GM19035 (cell line): Measurements from ENCODE around the gene CXCR4.
A peak's percentile ranks its signal among the peaks of the same experiment; 100 is the strongest.

ENCODE experiments used
- ATAC-seq: cut with Tn5 transposase; IDR thresholded peaks from one replicate; pipeline ENCODE4 v1.9.1; 2021; ENCODE audit not compliant: unreplicated experiment

The CXCR4 gene

DNA sequence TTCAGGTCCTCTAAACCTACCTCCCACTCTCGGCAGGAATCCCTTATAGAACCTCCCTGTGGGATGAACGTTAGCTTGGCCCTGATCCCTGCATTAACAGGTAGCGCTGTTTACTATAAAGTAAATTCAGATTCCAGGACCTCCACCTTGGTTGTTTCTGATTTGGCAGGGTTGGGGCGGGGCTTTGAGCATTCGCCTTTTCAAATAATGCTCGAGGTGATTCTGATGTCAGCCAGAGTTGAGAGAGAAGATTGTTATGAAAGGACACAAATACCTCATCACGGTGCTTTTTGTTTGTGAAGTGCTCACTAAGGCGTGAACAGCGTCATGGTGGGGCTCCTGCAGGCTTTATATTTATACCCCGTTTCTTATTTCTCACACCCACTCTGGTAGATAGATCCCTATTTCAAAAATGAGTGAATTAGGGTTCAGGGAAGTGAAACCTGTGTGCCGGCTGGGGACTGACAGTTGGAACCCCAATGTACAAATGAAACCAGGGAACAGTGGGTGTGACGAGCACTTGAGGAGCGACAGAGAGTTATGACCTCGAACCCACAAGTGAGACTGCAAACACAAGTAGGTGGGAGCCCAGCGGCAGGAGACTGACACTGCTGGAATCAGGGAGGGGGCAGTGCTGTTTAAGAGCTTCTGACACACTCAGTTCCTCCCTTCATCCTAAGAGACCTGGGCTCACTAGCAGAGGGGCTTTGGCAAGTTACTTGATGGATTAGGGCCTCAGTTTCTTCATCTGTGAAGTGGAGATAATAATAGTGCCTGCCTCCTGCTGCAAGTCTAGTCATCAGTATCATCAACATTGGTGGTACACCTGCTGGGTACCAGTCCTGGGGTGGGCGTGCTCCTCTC is 14.2 kb upstream of the CXCR4 start:
- peak; percentile 80 for ATAC-seq

DNA sequence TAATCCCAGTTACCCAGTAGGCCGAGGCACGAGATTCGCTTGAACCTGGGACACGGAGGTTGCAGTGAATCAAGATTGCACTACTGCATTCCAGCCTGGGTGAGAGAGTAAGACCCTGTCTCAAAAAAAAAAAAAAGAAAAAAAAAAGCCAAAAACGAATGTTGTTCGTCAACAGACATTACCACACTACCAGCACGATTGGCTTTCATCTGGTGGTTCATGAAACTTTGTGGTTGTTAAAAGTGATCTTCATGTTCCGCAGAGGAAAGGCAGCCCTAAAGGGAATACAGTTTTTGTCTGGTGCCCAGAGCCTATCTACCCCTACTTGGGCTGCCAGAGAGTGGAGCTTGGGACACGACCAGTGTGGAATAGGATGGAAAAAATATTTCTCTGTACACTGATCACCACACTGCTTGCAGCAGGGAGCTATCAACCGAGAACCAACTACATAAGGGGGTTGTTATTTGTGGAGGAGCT is 13.6 kb upstream of the CXCR4 start:
- ATAC-seq: peak; percentile 6

DNA sequence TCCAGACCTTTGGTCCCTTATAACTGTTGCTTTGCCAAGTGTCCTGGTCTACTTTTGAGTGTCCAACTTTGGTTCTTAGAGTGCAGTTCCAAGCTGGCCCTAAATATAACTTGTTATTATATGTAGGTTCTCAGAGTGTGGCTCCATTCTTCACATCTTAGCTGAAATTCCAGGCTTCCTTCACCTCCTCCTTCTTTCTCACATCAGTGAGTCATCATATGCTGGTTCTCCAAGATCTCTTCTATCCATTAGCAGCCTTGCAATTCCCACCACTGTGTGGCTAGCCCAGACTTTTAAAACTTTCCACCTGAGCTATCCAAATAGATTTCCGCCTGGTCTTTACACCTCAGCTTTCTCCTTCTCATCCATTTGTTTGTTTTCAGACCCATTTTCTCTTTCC is 12.6 kb upstream of the CXCR4 start:
- no peak for ATAC-seq

DNA sequence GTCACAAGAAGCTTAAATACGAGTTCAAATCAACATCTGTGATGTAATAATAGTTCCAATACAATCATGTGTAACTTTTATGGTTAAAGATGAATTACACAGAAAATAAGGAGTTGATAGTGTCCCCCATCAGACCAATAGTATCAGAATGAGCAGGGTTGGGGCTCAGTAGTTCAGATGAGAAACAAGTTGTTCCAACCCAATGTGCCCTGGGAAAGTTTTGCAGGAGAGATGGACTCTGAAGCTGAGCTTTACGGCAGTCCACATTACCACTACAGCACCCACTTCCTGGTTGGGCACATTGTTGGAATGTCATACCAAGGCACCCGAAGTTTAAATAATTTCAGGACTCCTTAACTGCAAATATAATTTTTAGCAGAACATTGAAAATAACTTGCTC is 12.1 kb upstream of the CXCR4 start:
- ATAC-seq: no peak

DNA sequence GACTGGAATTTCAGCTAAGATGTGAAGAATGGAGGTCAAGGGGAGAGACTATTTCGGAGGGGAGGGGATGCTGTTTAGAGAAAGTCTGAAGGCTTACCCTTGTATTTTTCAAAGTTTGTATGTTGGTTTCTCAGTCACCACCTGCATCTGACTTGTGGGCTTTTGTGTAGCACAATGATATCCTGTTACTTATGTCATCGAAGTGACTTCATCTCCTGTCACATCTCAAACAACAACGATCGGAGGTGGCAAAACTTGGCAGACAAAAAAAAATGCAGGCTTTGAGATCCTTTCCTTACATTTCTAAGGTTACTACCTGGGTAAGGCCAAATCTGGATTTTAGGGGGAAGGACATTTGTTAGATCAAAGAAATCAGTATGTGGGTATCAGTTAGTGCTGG is 11.7 kb upstream of the CXCR4 start:
- no peak for ATAC-seq

DNA sequence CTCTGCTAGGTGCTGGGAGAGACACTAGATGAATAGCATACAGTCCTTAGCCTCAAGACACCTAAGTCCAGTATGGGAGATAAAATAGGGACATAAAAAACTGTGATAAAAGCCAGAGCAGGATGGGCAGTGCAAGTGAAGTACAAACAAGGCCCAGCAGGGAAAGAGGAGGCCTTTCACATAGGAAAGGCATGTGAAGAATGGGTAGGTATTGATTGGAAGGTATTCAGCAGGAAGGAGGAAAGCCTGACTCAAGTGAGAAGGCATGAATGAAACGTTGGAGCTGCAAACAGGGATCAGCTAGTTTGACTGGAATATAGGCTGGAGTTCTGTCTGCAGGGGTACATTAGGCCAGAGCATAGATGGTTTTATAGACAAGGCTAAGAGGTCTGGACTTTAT is 11.0 kb upstream of the CXCR4 start:
- no peak for ATAC-seq

DNA sequence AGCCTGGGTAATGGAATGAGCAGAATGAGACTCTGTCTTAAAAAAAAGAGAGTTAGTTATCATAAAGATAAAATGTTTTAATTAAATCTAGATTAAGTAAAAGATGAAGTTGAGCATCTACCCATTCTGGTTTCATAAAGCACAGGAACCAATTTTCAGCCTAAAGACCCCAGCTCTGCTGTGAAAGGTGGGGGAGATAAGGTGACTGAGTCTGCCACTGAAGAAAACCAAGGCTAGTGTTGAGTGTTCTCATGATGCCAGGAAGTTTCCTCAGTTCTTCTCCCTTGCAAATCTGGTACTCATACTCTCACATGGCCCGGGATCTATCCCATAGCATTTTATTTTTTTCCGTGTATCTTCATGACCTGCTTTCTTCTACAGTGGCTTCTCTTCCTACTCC is 10.4 kb upstream of the CXCR4 start:
- ATAC-seq: no peak

GRCh38 chr2:136127356-136127755 is 9.4 kb upstream of the CXCR4 start:
- no peak for ATAC-seq

- ATAC-seq: no peak
Measured at GRCh38 chr2:136126421-136126926, 8.5 kb upstream of the CXCR4 start.

GRCh38 chr2:136126021-136126420 is 8.1 kb upstream of the CXCR4 start:
- ATAC-seq: no peak

- no peak for ATAC-seq
Measured at GRCh38 chr2:136125236-136125635, 7.3 kb upstream of the CXCR4 start.

GRCh38 chr2:136124805-136125204 is 6.9 kb upstream of the CXCR4 start:
- no peak for ATAC-seq

GRCh38 chr2:136122661-136123060 is 4.7 kb upstream of the CXCR4 start:
- ATAC-seq: no peak

GRCh38 chr2:136121204-136121910 is 3.4 kb upstream of the CXCR4 start:
- ATAC-seq: no peak

- no peak for ATAC-seq
Measured at GRCh38 chr2:136119717-136120675, 2.0 kb upstream of the CXCR4 start.

DNA sequence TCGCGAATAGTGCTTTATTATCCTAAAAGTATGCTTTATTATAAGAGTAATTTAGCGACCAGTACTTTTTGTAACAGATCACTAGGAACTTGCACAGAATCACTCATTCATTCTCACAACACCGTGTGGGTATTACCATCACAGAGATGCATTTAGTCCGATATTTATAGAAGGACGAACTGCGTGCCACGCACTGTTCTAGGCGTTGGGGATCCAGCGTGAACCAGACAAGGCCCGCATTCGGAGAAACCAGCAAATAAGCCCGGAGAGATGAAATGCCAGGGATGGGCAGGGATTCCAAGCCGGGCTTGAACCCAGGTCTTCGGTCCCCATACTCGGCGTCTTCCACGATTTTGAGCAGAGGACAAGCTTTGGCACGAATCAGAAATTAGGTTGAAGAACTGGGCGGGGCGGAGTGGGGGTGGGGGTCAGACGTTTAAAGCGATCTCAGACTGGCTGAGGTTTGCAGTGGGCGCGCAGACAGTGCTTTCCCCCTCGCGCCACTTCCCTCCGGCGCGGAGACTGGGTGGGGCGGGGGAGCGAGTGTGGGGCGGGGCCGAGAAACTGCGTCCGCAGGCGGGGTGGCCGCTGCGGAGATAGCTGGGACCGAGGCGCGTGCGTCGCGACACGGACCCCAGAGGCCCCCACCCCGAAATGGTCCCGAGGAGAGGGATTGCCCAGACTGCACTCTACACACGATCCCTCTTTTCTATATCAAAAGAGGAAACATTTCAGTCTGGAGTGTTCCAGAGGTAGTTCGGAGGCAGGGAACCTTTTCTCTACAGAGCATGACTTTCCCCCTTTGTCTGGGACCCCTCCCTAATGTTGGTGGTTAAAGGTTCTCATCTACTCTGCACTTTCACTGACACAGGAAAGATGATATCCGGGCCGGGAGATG is 1.1 kb upstream of the CXCR4 start:
- ATAC-seq: peak; percentile 4

DNA sequence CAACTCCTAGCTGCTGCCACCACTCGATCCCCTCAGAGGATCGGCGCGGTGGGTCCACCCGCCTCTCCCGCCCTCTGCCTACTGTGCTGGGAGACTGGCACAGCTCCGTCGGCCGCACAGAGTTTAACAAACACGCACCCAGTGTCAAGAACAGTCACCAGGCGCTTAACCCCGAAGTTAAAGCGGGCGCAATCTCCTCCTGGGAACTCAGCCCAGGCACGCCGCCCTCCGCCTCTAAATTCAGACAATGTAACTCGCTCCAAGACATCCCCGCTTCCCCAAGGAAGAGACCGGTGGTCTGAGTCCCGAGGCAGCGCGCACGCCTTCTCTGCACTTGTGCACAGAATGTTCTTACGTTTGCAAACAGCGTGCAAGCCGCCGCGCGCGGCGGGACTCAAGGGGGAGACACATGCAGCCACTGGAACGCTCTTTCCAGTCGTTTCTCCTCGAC is 533 bp downstream of the CXCR4 start:
- ATAC-seq: peak; percentile 21

- peak; percentile 60 for ATAC-seq
Measured at GRCh38 chr2:136116813-136117390, 1.0 kb downstream of the CXCR4 start.

DNA sequence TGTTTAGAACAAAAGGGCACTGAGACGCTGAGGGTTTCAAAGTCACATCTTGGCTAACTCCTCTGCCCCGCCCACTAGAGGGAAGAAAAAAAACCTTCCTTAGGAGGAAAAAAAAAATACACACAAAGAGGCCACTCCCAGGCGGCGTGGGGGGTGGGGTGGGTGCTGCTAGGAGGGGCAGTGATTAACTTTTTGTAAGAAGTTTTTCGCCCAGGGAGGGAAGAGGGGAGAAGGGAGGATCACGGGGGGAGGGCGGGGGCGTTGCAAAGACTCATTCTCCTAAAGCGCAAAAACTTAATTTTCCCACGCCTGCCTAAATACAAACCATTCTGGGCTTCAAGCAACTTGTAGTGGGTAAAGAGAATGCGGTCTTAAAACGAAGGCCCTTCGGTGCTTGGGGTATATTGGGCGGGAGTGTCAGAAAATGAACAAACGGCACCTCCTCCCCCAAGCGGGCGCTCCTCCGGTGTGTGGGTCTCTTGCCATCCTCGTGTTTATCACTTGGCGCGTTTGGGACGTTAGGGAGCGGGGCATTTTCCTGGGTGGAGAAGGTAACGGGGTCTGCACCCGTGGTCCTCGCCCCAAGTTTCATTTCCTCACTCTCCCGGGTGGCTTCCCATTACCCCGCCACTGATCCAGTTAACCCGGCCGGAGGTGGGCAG is 1.7 kb downstream of the CXCR4 start:
- ATAC-seq: no peak
